ENCODE measurements around the gene PNO1. TPM values are rescaled to one million over a fixed set of nuclear protein-coding genes. Genes with fewer than 3 reads are reported as not detected.
A peak's percentile ranks its signal among the peaks of the same experiment; 100 is the strongest.

PNO1 gene
- total RNA-seq, 2 donors from 2014 or later = 6.0 to 9.9 TPM

DNA sequence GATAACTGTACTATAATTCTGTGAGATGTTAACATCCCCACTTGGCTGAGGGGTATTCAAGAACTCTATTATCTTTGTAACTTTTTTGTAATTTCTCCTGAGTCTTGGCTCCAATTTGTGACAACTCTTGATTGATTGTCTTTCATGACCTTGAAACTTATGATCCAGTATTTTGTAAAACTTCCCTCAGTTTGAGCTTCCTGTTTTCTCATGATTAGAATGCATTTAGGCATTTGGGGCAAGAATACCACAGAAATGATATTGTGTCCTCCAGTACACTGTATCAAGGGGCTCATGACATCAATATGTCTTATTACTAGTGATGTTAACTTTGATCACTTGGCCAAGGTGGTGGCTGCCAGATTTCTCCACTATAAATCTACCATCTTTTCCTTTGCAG lies 37.4 kb downstream of the PNO1 start:
- no peak for DNase-seq
- no peak overlapping the region for H3K27ac ChIP-seq
- intact Hi-C loops (cut with DNase I) = loop anchor here (5.0 to 10.0 kb wide), 2 partner anchors 50 to 87 kb away; no protein-coding TSS in a partner anchor
- TF ChIP-seq, protein P1, sequence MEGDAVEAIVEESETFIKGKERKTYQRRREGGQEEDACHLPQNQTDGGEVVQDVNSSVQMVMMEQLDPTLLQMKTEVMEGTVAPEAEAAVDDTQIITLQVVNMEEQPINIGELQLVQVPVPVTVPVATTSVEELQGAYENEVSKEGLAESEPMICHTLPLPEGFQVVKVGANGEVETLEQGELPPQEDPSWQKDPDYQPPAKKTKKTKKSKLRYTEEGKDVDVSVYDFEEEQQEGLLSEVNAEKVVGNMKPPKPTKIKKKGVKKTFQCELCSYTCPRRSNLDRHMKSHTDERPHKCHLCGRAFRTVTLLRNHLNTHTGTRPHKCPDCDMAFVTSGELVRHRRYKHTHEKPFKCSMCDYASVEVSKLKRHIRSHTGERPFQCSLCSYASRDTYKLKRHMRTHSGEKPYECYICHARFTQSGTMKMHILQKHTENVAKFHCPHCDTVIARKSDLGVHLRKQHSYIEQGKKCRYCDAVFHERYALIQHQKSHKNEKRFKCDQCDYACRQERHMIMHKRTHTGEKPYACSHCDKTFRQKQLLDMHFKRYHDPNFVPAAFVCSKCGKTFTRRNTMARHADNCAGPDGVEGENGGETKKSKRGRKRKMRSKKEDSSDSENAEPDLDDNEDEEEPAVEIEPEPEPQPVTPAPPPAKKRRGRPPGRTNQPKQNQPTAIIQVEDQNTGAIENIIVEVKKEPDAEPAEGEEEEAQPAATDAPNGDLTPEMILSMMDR (IDR thresholded peaks at IDR 0.05) = no peak
- H3K9me3 ChIP-seq = no peaks in the 10 kb centered on the region
- no peak overlapping the region for H3K4me3 ChIP-seq
- H3K36me3 ChIP-seq = no peaks in the 10 kb centered on the region
- H3K4me1 ChIP-seq = peaks cover 5% of the 10 kb centered on the region
- H3K27me3 ChIP-seq = no peaks in the 10 kb centered on the region
- no peak overlapping the region for H3K9ac ChIP-seq (ENCODE audit: low read depth in 2 of 2, low read length in 2 of 2)

DNA sequence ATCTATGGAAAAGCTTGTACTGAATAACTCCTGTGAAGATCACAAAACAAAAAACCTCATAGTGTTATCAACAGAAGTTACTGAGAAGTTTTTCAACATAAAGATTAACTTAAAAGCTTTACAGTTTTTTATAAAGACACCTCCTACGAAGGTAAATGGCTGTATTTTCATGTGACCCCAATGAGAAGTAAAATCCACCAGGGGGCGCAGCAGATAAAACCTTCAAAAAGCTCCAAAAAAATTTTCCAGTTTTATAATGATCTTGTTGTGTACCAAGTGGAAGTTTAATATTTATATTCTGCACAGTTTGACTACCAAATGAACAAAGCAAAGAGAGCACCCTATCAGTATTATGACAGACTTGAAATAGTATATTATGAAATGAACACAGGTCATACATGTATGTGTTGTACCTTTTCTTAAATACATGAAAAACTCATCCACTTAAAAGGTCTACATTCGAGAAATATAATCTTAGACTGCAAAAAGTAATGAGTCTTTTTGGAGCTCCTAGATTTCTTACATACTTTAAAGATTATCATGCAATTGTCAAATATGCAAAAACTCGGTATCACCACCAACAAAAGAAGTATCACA lies 38.5 kb downstream of the PNO1 start:
- DNase-seq = peak; percentile 55
- H3K36me3 ChIP-seq = no peaks in the 10 kb centered on the region
- TF ChIP-seq, protein P1 (IDR thresholded peaks at IDR 0.05) = peak; percentile 69
- H3K9me3 ChIP-seq = no peaks in the 10 kb centered on the region
- H3K4me1 ChIP-seq = peaks cover 1% of the 10 kb centered on the region
- H3K9ac ChIP-seq (ENCODE audit: low read depth in 2 of 2, low read length in 2 of 2) = no peak overlapping the region
- no peaks in the 10 kb centered on the region for H3K27me3 ChIP-seq
- H3K27ac ChIP-seq = no peak overlapping the region
- no peak overlapping the region for H3K4me3 ChIP-seq
- intact Hi-C loops (cut with DNase I) = loop anchor here (5.0 to 10.0 kb wide), 2 partner anchors 49 to 86 kb away; no protein-coding TSS in a partner anchor

DNA sequence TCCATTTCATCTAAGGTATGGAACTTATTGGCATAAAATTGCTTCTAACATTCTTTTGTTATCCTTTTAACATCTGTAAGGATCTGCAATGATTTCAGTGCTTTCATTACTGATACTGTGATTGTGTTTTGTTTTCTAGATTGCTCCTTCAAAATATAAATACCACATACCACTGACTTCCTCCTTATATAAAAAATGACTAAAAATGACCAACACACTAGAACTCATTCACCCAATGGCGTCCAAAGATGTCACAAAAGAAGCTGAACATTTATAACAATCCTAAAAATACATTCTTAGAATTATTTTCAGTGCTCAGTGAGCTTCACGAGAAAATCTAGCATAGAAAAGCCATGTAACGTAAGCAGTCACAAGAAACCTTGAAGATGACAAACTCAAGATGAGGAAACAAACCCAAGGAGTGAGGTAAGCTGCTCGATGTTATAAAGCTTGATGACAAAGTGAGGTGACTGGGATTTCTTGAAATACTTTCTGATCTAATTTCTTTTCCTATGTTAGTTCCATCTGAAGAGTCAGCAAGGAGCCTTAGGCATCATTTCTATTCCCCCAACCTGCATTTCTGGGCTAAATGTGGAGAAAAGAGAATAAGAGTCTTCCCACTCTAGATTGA lies 42.6 kb downstream of the PNO1 start:
- intact Hi-C loops (cut with DNase I) = no loop called here
- Histone ChIP-seq H3K9ac (ENCODE audit: low read depth in 2 of 2, low read length in 2 of 2) (no peak overlapping the region), H3K36me3 (no peaks in the 10 kb centered on the region), H3K4me3 (no peak overlapping the region), H3K27ac (no peak overlapping the region), H3K27me3 (no peaks in the 10 kb centered on the region), H3K4me1 (peaks cover 3% of the 10 kb centered on the region), H3K9me3 (no peaks in the 10 kb centered on the region)
- DNase-seq = no peak
- TF ChIP-seq, protein P1 (IDR thresholded peaks at IDR 0.05) = no peak

DNA sequence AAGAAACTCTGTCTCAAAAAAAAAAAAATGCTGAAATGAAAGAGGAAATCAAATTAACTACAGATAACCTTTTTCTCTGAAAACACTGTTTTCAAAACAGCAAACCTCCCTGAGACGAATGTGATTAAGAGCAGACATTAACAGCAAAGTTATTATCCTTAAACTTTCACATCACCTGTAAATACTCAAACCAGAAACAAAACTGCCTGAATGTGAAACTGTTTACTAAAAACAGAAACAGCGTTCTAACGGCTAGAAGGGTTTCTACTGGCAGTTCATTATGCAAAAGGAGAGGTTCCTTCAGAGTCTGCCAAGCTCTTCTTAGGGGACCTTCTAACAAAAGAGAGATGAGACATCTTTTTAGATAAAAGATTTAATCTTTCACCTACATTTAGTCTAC lies 45.9 kb downstream of the PNO1 start:
- Histone ChIP-seq H3K36me3 (no peaks in the 10 kb centered on the region), H3K4me1 (peaks cover 3% of the 10 kb centered on the region), H3K27me3 (no peaks in the 10 kb centered on the region), H3K9ac (ENCODE audit: low read depth in 2 of 2, low read length in 2 of 2) (no peak overlapping the region), H3K9me3 (no peaks in the 10 kb centered on the region), H3K27ac (no peak overlapping the region), H3K4me3 (no peak overlapping the region)
- no peak for DNase-seq
- TF ChIP-seq, protein P1 (IDR thresholded peaks at IDR 0.05) = no peak
- intact Hi-C loops (cut with DNase I) = no loop called here

DNA sequence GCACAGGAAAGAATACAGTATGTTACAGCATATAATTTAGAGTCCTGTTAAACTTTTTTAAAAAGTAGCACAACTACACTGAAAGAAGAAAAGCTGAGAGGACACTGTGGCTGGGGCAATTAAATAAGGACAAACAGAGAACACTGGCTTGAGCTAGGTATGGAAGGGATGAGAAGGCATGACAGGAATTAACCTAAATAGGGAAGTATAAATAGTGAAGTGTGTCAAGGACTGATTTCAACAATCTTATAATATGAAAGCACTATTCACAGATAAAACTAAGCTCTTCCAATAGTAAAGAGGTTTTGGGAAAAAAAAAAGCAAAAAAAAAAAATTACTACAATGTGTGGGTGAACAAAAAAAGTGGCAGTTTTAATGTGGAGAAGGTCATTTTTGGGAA lies 49.1 kb downstream of the PNO1 start:
- no peak overlapping the region for H3K27ac ChIP-seq
- intact Hi-C loops (cut with DNase I) = no loop called here

More for the DNA sequence above, 49.1 kb downstream of the PNO1 start:
- Histone ChIP-seq H3K4me1 (peaks cover 3% of the 10 kb centered on the region), H3K9me3 (no peaks in the 10 kb centered on the region), H3K4me3 (no peak overlapping the region), H3K9ac (ENCODE audit: low read depth in 2 of 2, low read length in 2 of 2) (no peak overlapping the region), H3K27me3 (no peaks in the 10 kb centered on the region), H3K36me3 (no peaks in the 10 kb centered on the region)
- no peak for DNase-seq
- TF ChIP-seq, protein P1 (IDR thresholded peaks at IDR 0.05) = no peak
